ENCODE data around the gene ALDOC.
"Not testable (repeated sequence)": the region's sequence is repeated elsewhere in the genome, so short reads cannot be mapped to it uniquely, and the experiment has no call there.

Gene ALDOC

DNA sequence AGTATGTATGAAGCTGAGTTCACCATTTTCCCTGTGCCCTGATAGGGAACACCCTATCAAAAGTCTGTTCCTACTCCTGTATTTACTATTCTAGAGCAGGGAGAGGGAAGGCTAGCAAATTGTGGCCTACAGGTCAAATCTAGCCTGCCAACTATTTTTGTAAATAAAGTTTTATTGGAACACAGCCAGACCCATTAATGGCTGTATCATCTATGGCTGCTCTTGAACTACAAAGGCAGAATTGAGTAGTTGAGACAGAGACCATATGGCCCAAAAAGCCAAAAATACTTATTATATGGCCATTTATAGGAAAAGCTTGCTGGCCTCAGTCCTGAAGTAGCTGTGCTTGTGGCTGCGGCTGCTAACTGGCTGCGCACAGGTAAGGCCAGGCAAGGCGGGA is 4.3 kb upstream of the ALDOC start:
- no peak for DNase-seq

DNA sequence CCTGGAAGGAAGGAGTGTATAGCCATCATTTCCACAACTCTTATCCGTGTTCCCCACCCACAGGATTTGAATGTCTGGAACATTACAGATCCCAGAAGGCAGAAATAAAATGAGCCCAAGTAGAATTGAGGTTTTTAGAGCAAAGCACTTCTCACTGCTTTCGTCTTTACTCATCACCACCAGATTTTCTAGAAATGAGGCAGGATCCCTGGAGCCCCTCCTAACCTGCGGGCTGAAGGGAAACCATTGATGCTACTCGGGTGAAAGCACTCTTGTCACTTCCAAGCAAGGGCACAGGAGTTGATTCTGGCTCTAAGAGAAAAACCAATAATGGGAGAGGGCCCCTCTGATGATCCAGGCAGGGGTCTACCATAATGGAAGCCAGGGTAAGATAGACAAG is 2.8 kb upstream of the ALDOC start:
- DNase-seq, result no peak

GRCh38 chr17:28578246-28579195 is 1.8 kb upstream of the ALDOC start:
- no peak for DNase-seq

GRCh38 chr17:28577466-28577824 is 750 bp upstream of the ALDOC start:
- DNase-seq, result no peak

GRCh38 chr17:28576016-28576415 is 679 bp downstream of the ALDOC start:
- not testable (repeated sequence) for DNase-seq

- no peak for DNase-seq
Measured at GRCh38 chr17:28575126-28575795, 1.4 kb downstream of the ALDOC start.

- peak; percentile 32 for DNase-seq
Measured at GRCh38 chr17:28574526-28574925, 2.2 kb downstream of the ALDOC start.

GRCh38 chr17:28573966-28574480 is 2.7 kb downstream of the ALDOC start:
- DNase-seq, result no peak

DNA sequence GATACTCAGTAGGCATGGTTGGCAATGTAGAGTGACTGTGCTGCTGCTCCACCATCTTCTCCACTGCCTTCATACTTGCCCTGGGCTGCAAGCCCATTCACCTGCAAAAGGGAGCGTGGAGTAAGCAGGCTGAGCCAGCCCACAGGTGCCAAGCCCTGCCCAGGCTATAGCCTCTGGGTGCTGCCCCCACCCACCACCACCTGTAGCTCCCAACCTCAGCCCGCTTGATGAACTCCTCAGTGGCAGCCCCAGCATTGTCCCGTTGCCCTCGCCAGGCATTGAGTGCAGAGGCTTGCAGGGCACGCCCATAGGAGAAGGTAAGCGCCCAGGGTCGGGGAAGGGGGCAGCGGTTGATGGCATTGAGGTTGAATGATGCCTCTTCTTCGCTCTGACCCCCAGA is 3.2 kb downstream of the ALDOC start:
- DNase-seq, result no peak

- DNase-seq, result no peak
Measured at GRCh38 chr17:28573040-28573380, 3.7 kb downstream of the ALDOC start.

DNA sequence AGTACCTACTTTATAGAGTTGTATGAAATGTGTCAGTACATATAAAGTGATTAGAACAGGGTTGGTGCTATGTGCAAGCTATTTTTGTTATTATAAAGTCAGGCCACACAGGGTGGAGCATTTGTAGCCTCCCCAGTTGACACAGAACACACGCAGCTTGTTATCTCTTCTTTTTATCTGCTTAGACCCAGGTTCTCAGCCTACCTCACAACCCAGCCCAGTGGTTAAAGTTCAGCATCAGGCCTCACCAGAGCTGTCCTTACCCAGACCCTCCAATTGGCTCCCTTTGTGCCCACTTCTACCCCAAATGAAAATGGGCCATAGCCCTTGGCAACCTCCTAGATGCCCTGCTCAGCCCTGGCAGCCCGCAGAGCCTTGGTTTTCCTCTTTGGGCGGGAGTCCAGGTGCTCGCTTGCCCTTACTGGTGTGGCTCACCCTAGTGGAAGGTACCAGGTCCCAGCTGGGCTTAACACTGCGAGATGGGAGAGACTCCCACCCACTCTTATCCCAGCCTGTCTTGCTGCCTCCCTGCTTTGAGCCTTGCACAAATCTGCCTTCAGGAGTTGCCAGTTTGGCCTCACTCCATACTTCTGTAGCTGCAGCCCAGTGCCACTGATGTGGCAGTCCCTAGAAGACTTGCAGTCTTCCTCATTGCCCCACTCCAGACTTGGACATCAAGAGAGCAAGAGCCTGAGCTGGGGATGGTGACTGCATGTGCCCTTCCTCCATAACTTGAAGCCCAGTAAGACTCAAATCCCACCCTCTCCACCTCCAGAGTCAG is 4.2 kb downstream of the ALDOC start:
- no peak for DNase-seq

DNA sequence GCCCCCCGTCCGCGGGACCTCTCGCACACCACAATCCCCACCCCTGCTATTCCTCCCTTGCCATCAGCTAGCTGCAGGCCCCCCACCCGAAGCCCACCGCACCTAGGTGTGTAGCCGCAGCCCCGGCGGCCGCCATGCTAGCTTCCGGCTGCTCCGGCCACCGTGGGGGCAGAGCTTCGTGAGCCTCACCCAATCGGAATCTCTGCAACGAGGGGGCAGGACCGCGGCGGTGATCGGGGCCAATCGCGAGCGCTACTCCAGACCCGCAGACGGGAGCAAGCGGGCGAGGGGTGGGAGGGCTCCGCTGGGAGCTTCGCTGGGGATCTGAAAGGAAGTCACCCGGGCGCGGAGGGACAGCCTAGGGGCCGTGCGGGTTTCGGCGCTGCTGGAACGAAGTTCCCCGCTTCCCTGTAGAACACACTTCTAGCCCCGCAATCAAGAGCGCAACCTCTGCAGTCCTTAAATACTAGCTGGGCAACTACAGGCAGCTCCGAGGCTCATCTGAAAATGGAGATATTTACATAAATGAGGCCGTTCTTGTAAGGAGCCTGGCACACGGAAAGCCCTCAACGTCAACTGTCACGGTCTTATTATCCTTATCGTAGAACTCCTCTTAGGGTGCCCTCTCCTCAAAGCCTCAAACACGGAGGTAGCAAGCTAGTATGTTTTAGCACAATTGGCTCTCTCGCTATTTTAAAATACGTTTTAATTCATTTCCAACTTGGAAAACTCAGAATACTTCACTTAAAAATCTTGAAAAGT is 5.2 kb downstream of the ALDOC start, which contains the start of gene PIGS:
TSS of gene PIGS (minus strand) at position 164 of the 762 bp plus-strand sequence. CDS start at position 136, 28 bp downstream.
- DNase-seq, result peak; percentile 90

DNA sequence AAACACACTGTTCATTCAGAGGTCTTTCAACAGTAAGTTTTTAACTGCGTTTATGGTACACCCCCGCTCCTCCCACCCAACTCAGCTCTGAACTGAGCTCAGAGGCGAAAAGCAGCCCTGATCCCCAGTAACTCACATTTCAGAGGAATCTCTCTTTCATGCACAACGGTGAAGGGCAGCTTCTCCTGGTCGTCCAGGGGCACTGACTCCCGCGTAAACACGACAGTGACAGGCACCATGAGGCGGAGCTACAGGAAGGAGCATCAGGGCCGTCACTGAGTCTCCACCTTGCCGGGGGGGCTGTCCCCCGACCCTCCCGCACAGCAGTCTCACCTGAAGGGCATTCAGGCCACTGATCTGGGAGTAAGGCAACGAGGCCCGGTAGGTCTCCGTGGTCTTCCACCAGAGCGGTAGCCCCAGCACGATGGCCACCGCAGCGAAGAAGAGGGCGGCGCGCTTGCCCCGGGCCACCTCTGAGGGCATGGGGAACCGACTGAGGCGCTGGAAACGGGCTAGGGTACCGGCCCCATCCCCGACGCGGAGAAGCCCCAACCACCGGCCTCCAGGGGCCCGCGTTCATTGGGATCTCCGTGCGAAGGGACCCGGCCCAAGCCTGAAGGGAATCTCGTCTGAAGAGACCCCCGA is 5.9 kb downstream of the ALDOC start:
- DNase-seq, result peak; percentile 52

DNA sequence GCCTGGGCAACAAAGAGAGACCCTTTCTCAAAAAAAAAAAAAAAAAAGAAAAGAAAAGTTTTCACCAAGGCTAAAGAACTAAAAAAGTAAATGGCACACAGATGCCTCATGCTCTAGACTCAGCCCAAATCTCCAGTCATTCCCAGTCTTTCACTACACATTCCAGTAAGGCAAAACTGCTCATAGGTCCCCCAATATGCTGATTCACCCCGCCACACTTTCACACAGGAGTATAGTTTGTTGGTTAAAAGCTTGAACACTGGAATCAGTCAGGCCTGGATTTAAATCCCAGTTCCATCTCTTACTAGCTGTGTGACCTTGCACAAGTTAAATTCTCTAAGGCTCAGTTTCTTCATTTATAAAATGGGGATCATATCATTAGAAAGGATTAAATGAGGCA is 7.2 kb downstream of the ALDOC start:
- no peak for DNase-seq

- DNase-seq, result no peak
Measured at GRCh38 chr17:28567604-28568003, 9.1 kb downstream of the ALDOC start.

GRCh38 chr17:28563475-28563874 is 13.2 kb downstream of the ALDOC start:
- DNase-seq, result no peak

GRCh38 chr17:28555022-28555421 is 21.7 kb downstream of the ALDOC start:
- DNase-seq, result no peak

GRCh38 chr17:28554565-28554964 is 22.1 kb downstream of the ALDOC start:
- no peak for DNase-seq

GRCh38 chr17:28553000-28553505 is 23.6 kb downstream of the ALDOC start:
- DNase-seq, result no peak

DNA sequence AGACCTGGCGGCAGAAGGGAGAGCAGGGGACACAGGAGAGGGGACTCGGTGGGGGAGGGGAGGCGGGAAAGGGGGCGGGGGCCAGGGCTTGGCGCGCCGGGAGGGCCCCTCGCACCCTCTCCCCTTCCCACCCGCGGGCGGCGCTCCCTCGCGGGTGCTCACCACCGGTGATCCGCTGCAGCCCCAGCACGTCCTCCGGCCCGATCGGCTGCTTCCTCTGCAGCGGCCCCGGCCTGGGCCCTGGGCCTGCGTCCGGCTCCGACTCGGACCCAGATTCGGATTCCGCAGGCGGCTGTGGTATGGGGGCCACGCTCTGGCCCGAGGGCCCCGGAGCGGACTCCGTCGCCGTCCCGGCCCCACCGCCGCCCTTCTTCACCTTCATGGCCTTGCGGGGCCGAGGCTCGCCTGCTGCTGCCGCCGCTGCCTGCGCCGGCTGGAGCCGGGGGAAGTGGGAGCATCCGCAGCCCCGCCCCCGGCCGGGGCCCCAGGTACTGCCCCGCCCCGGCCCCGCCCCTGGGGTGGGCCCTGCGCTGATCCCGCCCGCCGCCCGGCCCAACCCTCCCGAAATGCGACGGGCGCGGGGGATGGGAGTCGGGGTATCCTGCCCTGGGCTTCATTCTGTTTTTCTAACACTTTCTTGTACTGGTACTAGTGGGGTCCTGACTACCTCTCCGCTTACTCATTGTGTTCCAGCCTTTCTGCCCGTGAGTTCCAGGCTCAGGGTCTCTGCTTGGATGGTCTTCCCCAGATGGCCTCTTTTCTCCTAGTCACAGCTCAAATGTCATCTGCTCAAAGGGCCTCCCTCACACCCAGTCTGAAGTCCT is 24.3 kb downstream of the ALDOC start, which contains the start of gene UNC119:
TSS of gene UNC119 (minus strand) at position 449 of the 824 bp plus-strand sequence. CDS start at position 382, 67 bp downstream.
- DNase-seq, result peak; percentile 79

All from CD4-positive, alpha-beta T cell treated with Interleukin-10 for 1 hour (primary cell).